Cardiac fibroblast (primary cell): ENCODE results near the gene IDI2.
A peak's percentile ranks its signal among the peaks of the same experiment; 100 is the strongest.

ENCODE experiments used
- DNase-seq, 2 donors: peaks; one replicate each; pipeline versions ENCODE4 v3.0.0 to v3.0.0-alpha.2; 2010; ENCODE audit warnings: low read depth in 2 of 2
- H3K4me3 ChIP-seq, 2 donors: replicated peaks in 1 of 2; 1 replicate in 1 of 2; 2 replicates in 1 of 2; pipeline ENCODE4 v1.5.1; 2011; ENCODE audit warnings: low read depth in 2 of 2, low read length in 2 of 2, mild to moderate bottlenecking in 2 of 2, moderate library complexity in 1 of 2
- CTCF ChIP-seq: IDR thresholded peaks from one replicate; pipeline ENCODE4 v1.5.1; 2011; ENCODE audit warnings: low read depth, mild to moderate bottlenecking, low read length, inconsistent platforms

Gene IDI2

GRCh38 chr10:1063232-1063865 lies 37.7 kb upstream of the IDI2 start:
- TF ChIP-seq CTCF, result no peak
- DNase-seq, result no peak
- H3K4me3 ChIP-seq, result no peak overlapping the region

- TF ChIP-seq CTCF, result no peak
- DNase-seq, result peak; percentile 59 to 69
- H3K4me3 ChIP-seq, result no peak overlapping the region
These were observed 36.5 kb upstream of the IDI2 start for GRCh38 chr10:1061930-1062774.

GRCh38 chr10:1059902-1060301 lies 34.2 kb upstream of the IDI2 start:
- DNase-seq, result no peak
- no peak for TF ChIP-seq CTCF
- H3K4me3 ChIP-seq, result no peak overlapping the region

GRCh38 chr10:1058017-1058416 lies 32.4 kb upstream of the IDI2 start:
- DNase-seq, result no peak
- TF ChIP-seq CTCF, result no peak
- H3K4me3 ChIP-seq, result no peak overlapping the region

GRCh38 chr10:1057106-1057657 lies 31.5 kb upstream of the IDI2 start:
- no peak for TF ChIP-seq CTCF
- H3K4me3 ChIP-seq, result peak overlapping the region; percentile 78 to 99
- peak in 1 of 2 donors; percentile 31 for DNase-seq

GRCh38 chr10:1056326-1057105 lies 30.9 kb upstream of the IDI2 start, which contains the start of gene WDR37:
WDR37 (plus strand) TSS chr10:1056385; CDS start chr10:1072156, 15,771 bp downstream.
- H3K4me3 ChIP-seq, result peak within 1 kb of the TSS; percentile 78 to 99
- peak; percentile 87 to 92 for DNase-seq
- TF ChIP-seq CTCF, result no peak
